A549 (cell line): ENCODE results near the gene ADAMTS20. TPM values are rescaled to one million over a fixed set of nuclear protein-coding genes. Genes with fewer than 3 reads are reported as not detected.

Experiments used
- ATAC-seq, 2 experiments: fragments of 200-7000 bp in 1 of 2; fragments of >200 bp in 1 of 2; cut with Nextera tagmentation in 1 of 2; cut with Tn5 transposase in 1 of 2; 3 replicates each; pipeline versions ENCODE4 v1.8.0 to v1.9.1; 2018 to 2020; ENCODE audit warnings: mild to moderate bottlenecking in 1 of 2, moderate library complexity in 1 of 2
- CTCF ChIA-PET: fragments of 300-600 bp; sonication (Branson Sonifier 250); formaldehyde crosslinking; extraction: SDS; loops from one replicate; lab custom pipeline; 2021; ENCODE audit warnings: antibody characterized with exemption, inconsistent platforms; lab: Yijun Ruan, JAX
- POLR2A ChIA-PET: fragments of 350-600 bp; formaldehyde crosslinking; extraction: SDS; loops from one replicate; lab custom pipeline; 2021; ENCODE audit warnings: antibody characterized with exemption, inconsistent platforms; lab: Yijun Ruan, JAX
- DNase-seq, 2 experiments: peaks; one replicate each; pipeline versions ENCODE4 v3.0.0 to v3.0.0-alpha.2; 2011 to 2016; ENCODE audit warnings: low read depth in 1 of 2, low spot score in 1 of 2
- FAIRE-seq: peaks from 2 replicates; lab custom pipeline; 2011; peaks lifted over from hg19 to GRCh38; lab: Jason Lieb, UNC
- H3K27ac ChIP-seq, 2 experiments: fragments of >200 bp; sonication (Bioruptor Twin); formaldehyde crosslinking; 3 replicates each; pipeline ENCODE4 v1.5.1; 2016 to 2017
- H3K4me1 ChIP-seq: fragments of >200 bp; sonication (Bioruptor Twin); formaldehyde crosslinking; 3 replicates; pipeline ENCODE4 v1.6.1; 2016
- H3K4me2 ChIP-seq: fragments of >200 bp; sonication (Bioruptor Twin); formaldehyde crosslinking; 3 replicates; pipeline ENCODE4 v1.6.1; 2016
- H3K4me3 ChIP-seq: fragments of >200 bp; sonication (Bioruptor Twin); formaldehyde crosslinking; 3 replicates; pipeline ENCODE4 v1.5.1; 2016
- H3K9me3 ChIP-seq: fragments of >200 bp; sonication (Bioruptor Twin); formaldehyde crosslinking; 3 replicates; pipeline ENCODE4 v1.6.1; 2016
- BHLHE40 ChIP-seq: IDR thresholded peaks from 2 replicates; pipeline ENCODE4 v1.6.1; 2012; ENCODE audit warnings: low read depth, low read length, inconsistent platforms
- CEBPB ChIP-seq, 2 experiments: fragments of >200 bp in 1 of 2; sonication (Bioruptor Twin) in 1 of 2; formaldehyde crosslinking in 1 of 2; IDR thresholded peaks; 2 replicates each; pipeline ENCODE4 v1.6.1; 2012 to 2016
- CHD4 ChIP-seq: fragments of 200-600 bp; sonication (generic); IDR thresholded peaks from 2 replicates; pipeline ENCODE4 v1.6.1; 2016; ENCODE audit warnings: antibody characterized with exemption, mild to moderate bottlenecking, borderline replicate concordance
- E2F6 ChIP-seq: IDR thresholded peaks from 2 replicates; pipeline ENCODE4 v1.6.1; 2012; ENCODE audit warnings: low read depth, borderline replicate concordance
- EHF ChIP-seq: fragments of 250-450 bp; sonication (Bioruptor Pico); IDR thresholded peaks from 2 replicates; pipeline ENCODE4 v1.5.0; 2020; ENCODE audit warnings: mild to moderate bottlenecking
- ESRRA ChIP-seq: fragments of 150-350 bp; IDR thresholded peaks from 2 replicates; pipeline ENCODE4 v1.6.1; 2014; ENCODE audit warnings: mild to moderate bottlenecking, low read length, borderline replicate concordance
- GATA3 ChIP-seq: IDR thresholded peaks from 2 replicates; pipeline ENCODE4 v1.6.1; 2012; ENCODE audit warnings: borderline replicate concordance
- HEYL ChIP-seq: fragments of 250-450 bp; sonication (Bioruptor Pico); IDR thresholded peaks from 2 replicates; pipeline ENCODE4 v1.8.0; 2021; ENCODE audit warnings: mild to moderate bottlenecking, moderate library complexity
- HMGXB4 ChIP-seq: fragments of 250-450 bp; sonication (Bioruptor Pico); IDR thresholded peaks from 2 replicates; pipeline ENCODE4 v1.5.0; 2021; ENCODE audit warnings: mild to moderate bottlenecking, moderate library complexity, borderline replicate concordance
- HOXA7 ChIP-seq: fragments of 250-450 bp; sonication (Bioruptor Pico); IDR thresholded peaks from 2 replicates; pipeline ENCODE4 v1.5.0; 2020; ENCODE audit warnings: mild to moderate bottlenecking, moderate library complexity
- HOXB13 ChIP-seq: fragments of 250-450 bp; sonication (Bioruptor Pico); IDR thresholded peaks from 2 replicates; pipeline ENCODE4 v1.5.0; 2020; ENCODE audit warnings: low read depth, mild to moderate bottlenecking, moderate library complexity
- JUN ChIP-seq, 2 experiments: fragments of >200 bp; sonication (Bioruptor Twin); formaldehyde crosslinking; IDR thresholded peaks; 2 replicates in 1 of 2; 3 replicates in 1 of 2; pipeline ENCODE4 v1.6.1; 2016 to 2017
- JUNB ChIP-seq: fragments of >200 bp; sonication (Bioruptor Twin); formaldehyde crosslinking; IDR thresholded peaks from 2 replicates; pipeline ENCODE4 v1.6.1; 2016
- KDM1A ChIP-seq: fragments of 200-600 bp; sonication (generic); IDR thresholded peaks from 2 replicates; pipeline ENCODE4 v1.6.1; 2016; ENCODE audit warnings: low read depth, mild to moderate bottlenecking
- KDM5A ChIP-seq: fragments of 200-600 bp; sonication (generic); IDR thresholded peaks from 2 replicates; pipeline ENCODE4 v1.6.1; 2016; ENCODE audit warnings: antibody characterized with exemption, mild to moderate bottlenecking
- MYC ChIP-seq: IDR thresholded peaks from 2 replicates; pipeline ENCODE4 v1.6.1; 2012; ENCODE audit warnings: mild to moderate bottlenecking, inconsistent platforms, low read length, improper control_type of control experiment, borderline replicate concordance
- NFE2L2 ChIP-seq: fragments of 150-350 bp; conservative IDR thresholded peaks from 2 replicates; pipeline ENCODE4 v1.6.1; 2014; ENCODE audit warnings: low read length
- NPAS2 ChIP-seq: fragments of 250-450 bp; sonication (Bioruptor Pico); IDR thresholded peaks from 2 replicates; pipeline ENCODE4 v1.8.0; 2022; ENCODE audit warnings: mild to moderate bottlenecking, moderate library complexity, borderline replicate concordance
- PBX3 ChIP-seq: IDR thresholded peaks from 2 replicates; pipeline ENCODE4 v1.6.1; 2012
- PHF8 ChIP-seq: fragments of 200-600 bp; sonication (generic); IDR thresholded peaks from 2 replicates; pipeline ENCODE4 v1.6.1; 2016; ENCODE audit warnings: low read depth, mild to moderate bottlenecking, antibody characterized with exemption, moderate library complexity, borderline replicate concordance
- POLR2AphosphoS2 ChIP-seq: conservative IDR thresholded peaks from 2 replicates; pipeline ENCODE4 v1.6.1; 2012; ENCODE audit warnings: low read length, improper control_type of control experiment, inconsistent platforms
- RAD21 ChIP-seq, 2 experiments: fragments of >200 bp in 1 of 2; sonication (Bioruptor Twin) in 1 of 2; formaldehyde crosslinking in 1 of 2; IDR thresholded peaks in 1 of 2; conservative IDR thresholded peaks in 1 of 2; 2 replicates in 1 of 2; 3 replicates in 1 of 2; pipeline ENCODE4 v1.6.1; 2012 to 2018; ENCODE audit warnings: inconsistent platforms in 1 of 2
- RNF2 ChIP-seq: fragments of 200-600 bp; sonication (generic); IDR thresholded peaks from 2 replicates; pipeline ENCODE4 v1.6.1; 2016; ENCODE audit warnings: low read depth, mild to moderate bottlenecking, antibody characterized with exemption, moderate library complexity, borderline replicate concordance
- TP53 ChIP-seq: fragments of 250-450 bp; sonication (Bioruptor Pico); IDR thresholded peaks from 2 replicates; pipeline ENCODE4 v1.5.0; 2021; ENCODE audit warnings: mild to moderate bottlenecking, moderate library complexity
- ZC3H11A ChIP-seq: fragments of 450-650 bp; IDR thresholded peaks from 2 replicates; pipeline ENCODE4 v1.6.1; 2014; ENCODE audit warnings: antibody characterized with exemption, mild to moderate bottlenecking
- ZFP36 ChIP-seq: fragments of 450-650 bp; IDR thresholded peaks from 2 replicates; pipeline ENCODE4 v1.6.1; 2014; ENCODE audit warnings: borderline replicate concordance; ENCODE audit not compliant: partially characterized antibody
- ZSCAN20 ChIP-seq: fragments of 250-450 bp; sonication (Bioruptor Pico); IDR thresholded peaks from 2 replicates; pipeline ENCODE4 v1.8.0; 2022; ENCODE audit warnings: mild to moderate bottlenecking, moderate library complexity
- WGBS: methylation state at CpG from one replicate; pipeline ENCODE4 v1.1.6; 2017; ENCODE audit errors: missing lambda C conversion rate; 5-methylcytosine and 5-hydroxymethylcytosine counted together
- polyA plus RNA-seq, 4 experiments: library from polyadenylated mRNA; depleted of rRNA in 3 of 4; stranded (reverse); fragments of >200 nt; fragmentation: RNase III in 1 of 4; extraction: RNeasy Plus Mini Kit Qiagen cat#74134 plus additional on column Dnase treatment in 1 of 4; gene quantifications; 2 replicates in 3 of 4; 3 replicates in 1 of 4; pipeline ENCODE4 v1.2.3, GENCODE V29; 2011 to 2017

Gene ADAMTS20
- polyA plus RNA-seq, 2 of the 4 experiments (the other 2 are of a cell fraction): not detected

- no peak for TF ChIP-seq RNF2
- TF ChIP-seq KDM5A: no peak
- no peak for TF ChIP-seq HOXA7 (CRISPR knock-in tag)
- no peak for TF ChIP-seq ZSCAN20 (CRISPR knock-in tag)
- TF ChIP-seq EHF: no peak
- no peak for TF ChIP-seq HEYL
- no peak for TF ChIP-seq ZFP36
- TF ChIP-seq POLR2AphosphoS2: no peak
- no peak for TF ChIP-seq JUN (IDR thresholded peaks at IDR 0.05)
- TF ChIP-seq PHF8: no peak
- no peak for TF ChIP-seq E2F6
- no peak for TF ChIP-seq CHD4
- no peak for TF ChIP-seq BHLHE40
- no peak for TF ChIP-seq KDM1A
- TF ChIP-seq NPAS2 (CRISPR knock-in tag): no peak
- TF ChIP-seq GATA3: no peak
- no peak for TF ChIP-seq CEBPB (IDR thresholded peaks at IDR 0.05)
- no peak for TF ChIP-seq JUNB
- H3K9me3 ChIP-seq: no peaks in the 10 kb centered on the region
- ChIA-PET POLR2A (no interaction called here), CTCF (interaction anchor here (0.5 to 1.3 kb wide), 2 partner anchors 8 to 16 kb away, joined by 3 to 7 read pairs; no protein-coding TSS in a partner anchor)
- H3K4me3 ChIP-seq: no peak overlapping the region
- no peak overlapping the region for H3K4me2 ChIP-seq
- DNase-seq: no peak
- no peak overlapping the region for H3K27ac ChIP-seq
- no peaks in the 10 kb centered on the region for H3K4me1 ChIP-seq
- no peak for ATAC-seq
- FAIRE-seq: no peak
- 40% methylated on average over 5 of the region's 5 CpGs for WGBS
Observed at GRCh38 chr12:43428088-43428600, 123.9 kb downstream of the ADAMTS20 start.

- POLR2A ChIA-PET: no interaction called here
- DNase-seq: peak in 1 of 2 experiments; percentile 9
- no peak for FAIRE-seq
Observed at GRCh38 chr12:43425361-43425760, 126.6 kb downstream of the ADAMTS20 start.

GRCh38 chr12:43416981-43417380 lies 135.0 kb downstream of the ADAMTS20 start:
- Histone ChIP-seq H3K4me2 (no peak overlapping the region), H3K9me3 (no peaks in the 10 kb centered on the region), H3K4me3 (no peak overlapping the region), H3K27ac (no peak overlapping the region)
- no peak for FAIRE-seq
- ChIA-PET POLR2A (no interaction called here), CTCF (no interaction called here)
- ATAC-seq: no peak
- DNase-seq: no peak
- TF ChIP-seq JUN (IDR thresholded peaks at IDR 0.05) (no peak), ZSCAN20 (CRISPR knock-in tag) (no peak), ZC3H11A (no peak), E2F6 (no peak), PBX3 (no peak), TP53 (CRISPR knock-in tag) (no peak), RNF2 (no peak), RAD21 (conservative IDR thresholded peaks at IDR 0.05 in 1 of 2, IDR thresholded peaks at IDR 0.05 in 1 of 2) (no peak), NPAS2 (CRISPR knock-in tag) (no peak), HOXB13 (CRISPR knock-in tag) (no peak), KDM5A (no peak), MYC (no peak), ESRRA (no peak), HOXA7 (CRISPR knock-in tag) (no peak)
- TF ChIP-seq, all 56 proteins: peak for 0
- no peaks in the 10 kb centered on the region for H3K4me1 ChIP-seq

More at GRCh38 chr12:43425361-43425760, 126.6 kb downstream of the ADAMTS20 start:
- no peak overlapping the region for H3K27ac ChIP-seq
- TF ChIP-seq POLR2AphosphoS2 (no peak), HMGXB4 (CRISPR knock-in tag) (no peak), NFE2L2 (no peak)
- TF ChIP-seq, all 56 proteins: peak for 0
- H3K4me2 ChIP-seq: no peak overlapping the region
- no peaks in the 10 kb centered on the region for H3K9me3 ChIP-seq
- H3K4me3 ChIP-seq: no peak overlapping the region
- peak; percentile 62 to 73; a peak in 5 of 6 replicates for ATAC-seq
- 21% methylated on average over 3 of the region's 3 CpGs for WGBS
- no peaks in the 10 kb centered on the region for H3K4me1 ChIP-seq
- CTCF ChIA-PET: no interaction called here
